Fibroblast of skin of right quadriceps (primary cell): Measurements from ENCODE around the gene PSME1.

Source experiments
- DNase-seq: peaks from one replicate; pipeline ENCODE4 v3.0.0-alpha.2; 2013

The PSME1 gene

GRCh38 chr14:24130717-24131548, 5.1 kb upstream of the PSME1 start:
- no peak for DNase-seq

GRCh38 chr14:24131549-24131966, 4.4 kb upstream of the PSME1 start:
- no peak for DNase-seq

- DNase-seq: no peak
These were observed 3.8 kb upstream of the PSME1 start for GRCh38 chr14:24132061-24132685.

- DNase-seq: no peak
These were observed 3.0 kb upstream of the PSME1 start for GRCh38 chr14:24132976-24133375.

- DNase-seq: no peak
These were observed 2.3 kb upstream of the PSME1 start for GRCh38 chr14:24133735-24134134.

- DNase-seq: no peak
These were observed 485 bp upstream of the PSME1 start for GRCh38 chr14:24135584-24135833.

GRCh38 chr14:24136684-24137528, 912 bp downstream of the PSME1 start:
- no peak for DNase-seq

GRCh38 chr14:24137529-24138395, 1.8 kb downstream of the PSME1 start:
- no peak for DNase-seq

- DNase-seq: no peak
These were observed 2.6 kb downstream of the PSME1 start for GRCh38 chr14:24138396-24139271.

GRCh38 chr14:24139272-24139934, 3.4 kb downstream of the PSME1 start:
- DNase-seq: no peak

- DNase-seq: peak; percentile 99
These were observed 5.3 kb downstream of the PSME1 start, which contains the start of gene EMC9 for GRCh38 chr14:24141097-24141880. TSS of gene EMC9 (minus strand) at chr14:24141591. CDS start at chr14:24141304, 287 bp downstream.

GRCh38 chr14:24143511-24143910, 7.5 kb downstream of the PSME1 start:
- DNase-seq: peak; percentile 74

- no peak for DNase-seq
These were observed 8.5 kb downstream of the PSME1 start for GRCh38 chr14:24144451-24144850.

- DNase-seq: no peak
These were observed 9.2 kb downstream of the PSME1 start for GRCh38 chr14:24145219-24145618.

- DNase-seq: no peak
These were observed 9.9 kb downstream of the PSME1 start for GRCh38 chr14:24145690-24146452.

- peak; percentile 97 for DNase-seq
These were observed 10.5 kb downstream of the PSME1 start, which contains the start of gene PSME2 for GRCh38 chr14:24146453-24146977. TSS of gene PSME2 (minus strand) at chr14:24146610. CDS start at chr14:24146581, 29 bp downstream.

- peak; percentile 97 for DNase-seq
These were observed 11.2 kb downstream of the PSME1 start, which contains the start of gene RNF31 for GRCh38 chr14:24146978-24147760. TSS of gene RNF31 (plus strand) at chr14:24147498. CDS start at chr14:24147699, 201 bp downstream.
